Omental fat pad (tissue), 4 donors: ENCODE results near the gene PSTPIP1. TPM values are rescaled to one million over a fixed set of nuclear protein-coding genes. Genes with fewer than 3 reads are reported as not detected.
"Not testable (repeated sequence)": the region's sequence is repeated elsewhere in the genome, so short reads cannot be mapped to it uniquely, and the experiment has no call there.

Source experiments
- ATAC-seq: fragments of 150-250 bp; one replicate; pipeline ENCODE4 v1.9.1; 2016; ENCODE audit warnings: mild to moderate bottlenecking, moderate library complexity; ENCODE audit not compliant: low FRiP score
- DNase-seq: peaks from one replicate; pipeline ENCODE4 v3.0.0-alpha.2; 2019; ENCODE audit warnings: low spot score
- total RNA-seq, 4 donors: library from RNA; depleted of rRNA; stranded (reverse); fragments of >200 nt; gene quantifications; one replicate each; pipeline ENCODE4 v1.1.0, GENCODE V29; 2016
- TF ChIP-seq, protein P1 (sequence below), 3 donors: fragments of 450-650 bp; IDR thresholded peaks; one replicate each; pipeline ENCODE4 v1.5.1; 2016 to 2017; ENCODE audit warnings: antibody characterized with exemption in 3 of 3, mild to moderate bottlenecking in 3 of 3, moderate library complexity in 2 of 3

The PSTPIP1 gene
- total RNA-seq, 4 donors from 2014 or later: 6.3 to 38.5 (median 15.1) TPM

GRCh38 chr15:76961268-76962011, 33.5 kb upstream of the PSTPIP1 start:
- TF ChIP-seq, protein P1, sequence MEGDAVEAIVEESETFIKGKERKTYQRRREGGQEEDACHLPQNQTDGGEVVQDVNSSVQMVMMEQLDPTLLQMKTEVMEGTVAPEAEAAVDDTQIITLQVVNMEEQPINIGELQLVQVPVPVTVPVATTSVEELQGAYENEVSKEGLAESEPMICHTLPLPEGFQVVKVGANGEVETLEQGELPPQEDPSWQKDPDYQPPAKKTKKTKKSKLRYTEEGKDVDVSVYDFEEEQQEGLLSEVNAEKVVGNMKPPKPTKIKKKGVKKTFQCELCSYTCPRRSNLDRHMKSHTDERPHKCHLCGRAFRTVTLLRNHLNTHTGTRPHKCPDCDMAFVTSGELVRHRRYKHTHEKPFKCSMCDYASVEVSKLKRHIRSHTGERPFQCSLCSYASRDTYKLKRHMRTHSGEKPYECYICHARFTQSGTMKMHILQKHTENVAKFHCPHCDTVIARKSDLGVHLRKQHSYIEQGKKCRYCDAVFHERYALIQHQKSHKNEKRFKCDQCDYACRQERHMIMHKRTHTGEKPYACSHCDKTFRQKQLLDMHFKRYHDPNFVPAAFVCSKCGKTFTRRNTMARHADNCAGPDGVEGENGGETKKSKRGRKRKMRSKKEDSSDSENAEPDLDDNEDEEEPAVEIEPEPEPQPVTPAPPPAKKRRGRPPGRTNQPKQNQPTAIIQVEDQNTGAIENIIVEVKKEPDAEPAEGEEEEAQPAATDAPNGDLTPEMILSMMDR (IDR thresholded peaks at IDR 0.05): no peak
- DNase-seq: no peak
- ATAC-seq: no peak

DNA sequence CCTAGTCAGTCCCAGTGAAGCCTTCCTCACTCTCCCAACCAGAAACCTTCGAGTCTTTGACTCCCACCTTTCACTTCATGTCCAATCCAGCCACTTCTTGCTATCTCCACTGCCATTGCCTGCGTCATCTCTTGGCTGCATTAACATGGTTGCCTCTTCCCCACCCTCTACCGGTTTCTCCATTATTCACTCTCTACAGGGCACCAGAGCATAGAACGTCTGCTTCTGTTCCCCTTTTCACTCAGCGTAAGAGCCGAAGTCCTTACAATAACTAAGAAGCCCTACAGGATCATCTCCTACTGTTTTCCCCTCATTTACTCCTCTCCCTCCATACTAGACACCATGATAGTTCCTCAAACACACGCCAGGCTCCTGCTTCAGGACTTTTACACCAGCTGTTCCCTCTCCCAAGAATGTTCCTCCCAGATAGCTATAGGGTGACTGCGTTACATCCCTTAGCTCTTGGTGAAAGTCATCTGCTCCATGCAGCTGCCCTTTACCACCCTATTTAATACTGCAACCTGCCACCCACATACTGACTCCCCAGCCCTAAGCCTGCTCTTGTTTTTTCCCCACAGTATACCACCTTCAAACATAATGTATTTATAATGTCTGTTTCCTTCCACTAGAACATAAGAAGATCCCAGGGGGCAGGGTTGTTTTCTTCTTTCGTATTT, 32.5 kb upstream of the PSTPIP1 start:
- DNase-seq (no peak), ATAC-seq (no peak)
- TF ChIP-seq, protein P1 (IDR thresholded peaks at IDR 0.05): no peak

- ATAC-seq (no peak), DNase-seq (no peak)
- TF ChIP-seq, protein P1 (IDR thresholded peaks at IDR 0.05): no peak
These were observed 31.3 kb upstream of the PSTPIP1 start for GRCh38 chr15:76963596-76963995.

DNA sequence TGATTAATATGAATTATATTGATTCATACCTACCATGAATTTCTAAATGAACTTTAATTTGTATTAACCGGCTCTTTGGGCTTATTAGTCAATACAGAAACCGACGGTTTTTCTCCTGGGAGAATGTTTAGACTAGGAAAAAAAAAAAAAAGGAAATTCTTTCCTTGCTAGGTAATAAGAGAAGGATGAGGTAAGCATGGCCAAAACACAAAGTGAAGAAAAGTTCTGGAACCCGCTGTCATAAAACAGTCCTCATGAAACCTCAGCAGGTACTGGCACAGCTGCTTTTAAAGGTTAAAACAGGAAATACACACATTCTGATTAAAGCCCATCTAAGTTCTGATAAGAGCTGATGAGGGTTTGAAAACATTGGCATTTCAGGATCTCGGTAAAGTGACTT, 30.8 kb upstream of the PSTPIP1 start:
- DNase-seq: no peak
- TF ChIP-seq, protein P1 (IDR thresholded peaks at IDR 0.05): no peak
- no peak for ATAC-seq

DNA sequence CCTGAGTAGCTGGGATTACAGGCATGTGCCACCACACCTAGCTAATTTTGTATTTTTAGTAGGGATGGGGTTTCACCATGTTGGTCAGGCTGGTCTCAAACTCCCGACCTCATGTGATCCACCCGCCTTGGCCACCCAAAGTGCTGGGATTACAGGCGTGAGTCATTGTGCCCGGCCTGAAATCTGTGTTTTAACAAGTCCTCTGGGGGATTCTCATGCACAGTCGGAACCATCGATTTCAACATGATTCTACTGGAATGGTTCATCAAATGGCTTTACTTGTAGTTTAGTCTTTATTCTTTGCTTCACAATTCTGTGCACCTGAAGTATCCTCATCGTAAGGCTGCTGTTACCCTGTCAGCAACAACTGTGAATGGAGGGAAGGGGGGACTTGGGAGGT, 28.9 kb upstream of the PSTPIP1 start:
- ATAC-seq, DNase-seq: not testable (repeated sequence)

DNA sequence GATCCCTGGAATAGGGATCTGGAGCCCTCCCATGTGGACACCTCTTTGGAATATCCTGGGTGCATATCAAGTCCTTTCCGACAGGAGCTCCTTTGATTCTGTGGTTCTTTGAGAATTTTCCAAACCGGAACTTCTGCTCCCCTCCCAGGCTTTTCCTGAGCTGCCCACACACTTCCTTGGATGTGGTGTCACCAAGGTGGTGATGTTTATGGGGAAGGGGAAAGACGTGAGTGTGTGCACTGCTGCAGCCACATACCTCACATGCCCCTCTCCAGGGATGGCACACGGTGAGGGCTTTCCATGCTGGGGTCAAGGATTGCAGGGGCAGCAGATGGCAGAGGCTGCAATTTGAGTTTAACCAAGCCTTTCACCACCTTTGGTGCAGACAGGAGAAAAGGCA, 27.9 kb upstream of the PSTPIP1 start:
- ATAC-seq (no peak), DNase-seq (no peak)
- TF ChIP-seq, protein P1 (IDR thresholded peaks at IDR 0.05): no peak

DNA sequence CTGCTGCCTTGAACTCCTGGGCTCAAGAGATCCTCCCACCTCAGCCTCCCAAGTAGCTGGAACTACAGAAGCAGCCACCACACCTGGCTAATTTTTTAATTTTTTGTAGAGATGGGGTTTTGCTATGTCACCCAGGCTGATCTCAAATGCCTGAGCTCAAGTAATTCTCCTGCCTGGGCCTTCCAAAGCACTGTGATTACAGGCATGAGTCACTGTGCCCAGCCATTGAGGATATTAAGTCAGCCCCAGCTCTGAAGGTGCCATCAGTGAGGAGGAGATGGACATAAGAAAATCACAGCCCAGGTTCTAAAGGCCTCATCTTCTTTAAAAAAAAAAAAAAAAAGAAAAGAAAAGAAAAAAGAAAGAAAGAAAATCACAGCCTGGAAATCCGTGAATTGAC, 26.6 kb upstream of the PSTPIP1 start:
- ATAC-seq: no peak
- TF ChIP-seq, protein P1 (IDR thresholded peaks at IDR 0.05): no peak
- DNase-seq: no peak
